HG03460 (cell line): Measurements from ENCODE around the gene PLEKHH3.
"Not testable (repeated sequence)": the region's sequence is repeated elsewhere in the genome, so short reads cannot be mapped to it uniquely, and the experiment has no call there.

ENCODE experiments used
- ATAC-seq: cut with Tn5 transposase; IDR thresholded peaks from one replicate; pipeline ENCODE4 v1.9.1; 2021; ENCODE audit not compliant: unreplicated experiment

Gene PLEKHH3

GRCh38 chr17:42673266-42673884 is 3.4 kb downstream of the PLEKHH3 start:
- ATAC-seq = no peak

- no peak for ATAC-seq
These were observed 4.8 kb downstream of the PLEKHH3 start for GRCh38 chr17:42672038-42672437.

GRCh38 chr17:42670789-42671657 is 5.8 kb downstream of the PLEKHH3 start:
- ATAC-seq = no peak

- no peak for ATAC-seq
These were observed 6.6 kb downstream of the PLEKHH3 start for GRCh38 chr17:42669977-42670788.

- ATAC-seq = no peak
These were observed 7.2 kb downstream of the PLEKHH3 start for GRCh38 chr17:42669705-42669976.

- no peak for ATAC-seq
These were observed 9.5 kb downstream of the PLEKHH3 start for GRCh38 chr17:42667088-42667951.

DNA sequence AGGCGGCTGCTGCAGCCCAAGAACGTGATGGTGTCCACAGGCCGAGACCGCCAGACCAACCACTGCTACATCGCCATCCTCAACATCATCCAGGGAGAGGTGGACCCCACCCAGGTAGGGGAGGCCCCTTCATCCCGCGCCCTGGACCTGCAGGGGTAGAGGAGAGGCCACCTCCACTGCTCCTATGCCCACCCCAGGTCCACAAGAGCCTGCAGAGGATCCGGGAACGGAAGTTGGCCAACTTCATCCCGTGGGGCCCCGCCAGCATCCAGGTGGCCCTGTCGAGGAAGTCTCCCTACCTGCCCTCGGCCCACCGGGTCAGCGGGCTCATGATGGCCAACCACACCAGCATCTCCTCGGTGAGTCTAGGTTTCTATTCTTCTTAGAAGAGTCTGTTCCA is 10.7 kb downstream of the PLEKHH3 start:
- ATAC-seq = not testable (repeated sequence)

DNA sequence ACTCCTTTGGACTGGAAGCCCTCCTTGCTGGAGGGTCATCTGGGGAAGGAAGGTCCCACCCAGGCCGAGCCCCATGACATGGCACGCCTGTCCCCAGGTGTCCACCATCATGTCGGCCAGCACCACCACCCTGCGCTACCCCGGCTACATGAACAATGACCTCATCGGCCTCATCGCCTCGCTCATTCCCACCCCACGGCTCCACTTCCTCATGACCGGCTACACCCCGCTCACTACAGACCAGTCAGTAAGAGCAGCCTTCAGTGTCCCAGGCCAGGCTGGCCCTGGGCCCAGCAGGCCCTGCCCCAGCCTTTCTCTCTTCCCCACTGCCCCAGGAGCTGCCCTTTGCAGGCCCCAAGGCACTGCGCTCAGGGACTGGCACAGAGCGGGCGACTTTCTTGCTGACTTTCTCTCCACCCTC is 11.2 kb downstream of the PLEKHH3 start:
- ATAC-seq = no peak

DNA sequence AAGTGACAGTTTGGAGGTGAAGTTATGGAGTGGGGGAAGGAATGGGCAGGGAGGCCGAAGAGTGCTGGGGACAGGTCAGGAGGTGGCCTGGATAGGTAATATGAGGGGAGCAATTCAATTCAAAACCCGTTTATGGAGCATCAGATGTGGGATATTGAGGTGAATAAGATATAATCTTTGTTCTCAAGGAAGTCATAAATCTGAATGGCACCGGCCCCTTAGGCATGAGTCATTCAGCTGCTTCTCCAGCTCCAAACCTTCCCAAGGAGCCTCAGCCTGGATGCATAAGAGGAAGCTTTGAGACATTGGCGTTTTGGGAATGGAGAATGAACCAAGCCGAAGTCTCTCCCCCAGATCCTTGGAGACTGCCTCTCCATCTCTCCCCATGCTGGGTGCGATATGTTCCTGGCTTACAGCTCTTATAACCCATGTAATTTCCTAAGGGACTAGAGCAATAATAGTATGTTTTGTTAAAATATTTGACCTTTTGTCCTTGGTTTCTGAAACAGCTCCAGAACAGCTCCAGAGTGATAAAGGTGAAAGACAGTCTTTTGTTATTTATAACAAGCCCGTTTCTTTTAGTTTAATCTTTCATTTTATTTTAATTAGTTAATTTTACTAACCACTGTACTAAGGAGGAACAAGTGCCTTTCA is 16.0 kb downstream of the PLEKHH3 start:
- ATAC-seq = no peak

DNA sequence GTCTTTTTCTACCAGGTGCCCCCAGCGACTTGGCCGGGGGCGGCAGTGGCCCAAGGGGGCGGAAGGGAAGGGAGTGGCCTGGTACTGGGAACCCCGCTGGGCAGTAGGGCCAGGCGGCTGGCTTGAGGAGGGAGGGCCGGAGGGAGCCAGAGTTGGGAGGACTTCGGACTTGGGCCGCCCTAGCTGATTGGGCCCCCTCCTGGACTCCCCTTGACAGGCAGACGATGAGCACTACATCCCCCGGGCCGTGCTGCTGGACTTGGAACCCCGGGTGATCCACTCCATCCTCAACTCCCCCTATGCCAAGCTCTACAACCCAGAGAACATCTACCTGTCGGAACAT is 16.9 kb downstream of the PLEKHH3 start:
- not testable (repeated sequence) for ATAC-seq

GRCh38 chr17:42659079-42659931 is 17.5 kb downstream of the PLEKHH3 start, which contains the start of gene TUBG2:
TUBG2 (plus strand) TSS chr17:42659284; CDS start chr17:42659504, 220 bp downstream.
- ATAC-seq = no peak

GRCh38 chr17:42657824-42658588 is 18.8 kb downstream of the PLEKHH3 start:
- ATAC-seq = no peak

DNA sequence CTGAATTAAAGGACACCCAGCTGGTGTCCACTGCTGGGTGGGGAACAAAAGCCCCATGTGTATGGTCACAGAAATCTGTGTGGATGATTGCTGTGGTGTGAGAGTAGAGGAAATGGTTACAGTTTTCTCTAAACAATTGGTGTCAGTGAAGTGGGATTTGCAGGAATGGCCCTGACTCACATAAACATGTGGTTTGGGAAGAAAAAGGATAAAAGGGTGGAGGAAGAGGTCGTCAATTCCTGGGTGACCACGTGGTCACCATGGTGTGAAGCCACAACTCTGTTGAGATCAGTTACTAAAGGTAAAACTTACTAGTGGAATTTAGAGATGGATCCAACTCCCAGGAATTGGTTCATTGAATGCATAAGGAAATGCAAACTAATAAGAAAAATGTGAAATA is 21.3 kb downstream of the PLEKHH3 start:
- no peak for ATAC-seq

DNA sequence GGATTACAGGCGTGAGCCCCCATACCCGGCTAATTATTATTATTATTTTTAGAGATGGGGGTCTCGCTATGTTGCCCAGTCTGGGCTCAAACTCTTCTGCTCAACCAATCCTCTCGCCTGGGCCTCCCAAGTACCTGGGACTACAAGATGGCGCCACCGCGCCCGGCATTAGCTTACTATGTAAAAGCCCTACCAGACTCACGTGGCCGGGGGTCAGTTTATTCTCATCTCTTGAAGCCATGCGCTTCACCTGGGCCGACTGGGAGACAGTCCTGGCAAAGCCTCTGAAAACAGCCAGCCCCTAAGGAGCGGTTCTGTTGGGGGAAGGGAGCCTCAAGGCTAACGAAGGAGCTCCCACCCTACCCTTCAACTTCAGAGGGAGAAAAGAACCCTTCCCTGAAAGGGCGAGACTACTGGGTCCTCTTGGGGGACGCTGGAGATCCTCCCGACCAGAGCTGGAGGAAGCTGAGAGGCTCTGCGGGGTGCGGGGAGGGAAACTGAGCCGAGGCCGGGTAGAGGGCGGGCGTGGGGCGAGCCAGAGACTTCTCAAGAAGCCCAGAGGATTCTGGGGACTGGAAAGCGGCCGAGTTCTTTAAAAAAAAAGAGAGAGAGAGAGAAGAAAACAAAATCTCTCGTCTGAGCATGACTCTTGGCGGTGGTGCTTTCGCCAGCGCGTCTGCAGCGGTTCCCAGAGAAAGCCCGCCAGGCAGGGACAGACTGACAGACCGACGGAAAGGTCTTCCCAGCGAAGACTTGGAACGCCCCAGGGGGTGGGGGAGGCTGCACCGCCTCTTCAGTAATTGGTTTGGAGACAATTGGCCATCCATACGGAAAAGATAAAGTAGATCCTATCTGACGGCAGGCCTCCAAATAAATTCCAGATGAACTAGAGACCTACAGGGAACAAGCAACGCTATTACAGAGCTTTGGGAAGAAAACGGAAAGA is 23.3 kb downstream of the PLEKHH3 start:
- no peak for ATAC-seq

- no peak for ATAC-seq
These were observed 25.4 kb downstream of the PLEKHH3 start for GRCh38 chr17:42651392-42651791.

GRCh38 chr17:42647778-42648177 is 29.0 kb downstream of the PLEKHH3 start:
- no peak for ATAC-seq

GRCh38 chr17:42642336-42642735 is 34.5 kb downstream of the PLEKHH3 start:
- no peak for ATAC-seq

- no peak for ATAC-seq
These were observed 36.7 kb downstream of the PLEKHH3 start for GRCh38 chr17:42640121-42640520.
